DND-41 (cell line): ENCODE measurements around the gene FLNB.

ENCODE experiments used
- CTCF ChIP-seq: IDR thresholded peaks from 2 replicates; pipeline ENCODE4 v1.5.1; 2012; ENCODE audit warnings: borderline replicate concordance, low read length, moderate library complexity, mild to moderate bottlenecking; ENCODE audit not compliant: poor library complexity, severe bottlenecking; ENCODE audit errors: extremely low read depth
- EZH2 ChIP-seq: IDR thresholded peaks from 3 replicates; pipeline ENCODE4 v1.6.1; 2012; ENCODE audit warnings: borderline replicate concordance, low read depth, mild to moderate bottlenecking, moderate library complexity, low read length, inconsistent platforms; ENCODE audit not compliant: severe bottlenecking

GRCh38 chr3:58084166-58084565 is 75.9 kb downstream of the FLNB start:
- no peak for TF ChIP-seq CTCF
- no peak for TF ChIP-seq EZH2
